Motor neuron (in vitro differentiated cells): Measurements from ENCODE around the gene SFSWAP. TPM values are rescaled to one million over a fixed set of nuclear protein-coding genes. Genes with fewer than 3 reads are reported as not detected.
"Not testable (repeated sequence)": the region's sequence is repeated elsewhere in the genome, so short reads cannot be mapped to it uniquely, and the experiment has no call there.

Experiments used
- ATAC-seq, 8 experiments: fragments of 200-7000 bp; cut with Tn5 transposase; replicated peaks in 6 of 8; 2 replicates each; pipeline ENCODE4 v1.8.0; 2021; ENCODE audit warnings: mild to moderate bottlenecking in 8 of 8, moderate library complexity in 8 of 8
- H3K27ac ChIP-seq, 2 donors: fragments of 250-450 bp; sonication (Bioruptor Pico); 2 replicates each; pipeline ENCODE4 v1.9.0; 2021; ENCODE audit warnings: antibody characterized with exemption in 2 of 2, mild to moderate bottlenecking in 2 of 2, moderate library complexity in 1 of 2
- H3K4me1 ChIP-seq, 2 donors: fragments of 250-450 bp; sonication (Bioruptor Pico); replicated peaks in 1 of 2; 2 replicates each; pipeline ENCODE4 v1.6.1; 2021; ENCODE audit warnings: antibody characterized with exemption in 2 of 2, mild to moderate bottlenecking in 2 of 2, moderate library complexity in 1 of 2
- H3K4me3 ChIP-seq, 5 donors: fragments of 250-450 bp; sonication (Bioruptor Pico); 2 replicates each; pipeline ENCODE4 v1.9.0; 2021; ENCODE audit warnings: antibody characterized with exemption in 5 of 5, mild to moderate bottlenecking in 5 of 5, moderate library complexity in 4 of 5
- WGBS, 10 experiments: fragments of 450-650 bp; shearing (Covaris generic); methylation state at CpG; one replicate each; pipeline ENCODE4 v1.0.0; 2022; 5-methylcytosine and 5-hydroxymethylcytosine counted together
- in situ Hi-C, 9 experiments: fragments of 400-800 bp; cut with MboI; loops; one replicate each; pipeline ENCODE4 v1.15.0; 2021; ENCODE audit warnings: low sequenced_read_pairs in 9 of 9, low pct_unique_long_range_greater_than_20kb in 2 of 9; ENCODE audit not compliant: unreplicated experiment in 9 of 9
- total RNA-seq, 8 experiments: library from RNA; unstranded; fragments of 300-600 nt; gene quantifications; 2 replicates each; pipeline versions ENCODE4 v1.2.3 to v1.2.4, GENCODE V29; 2022

Gene SFSWAP
- total RNA-seq, 8 experiments from 2014 or later, result 25.2 to 84.4 (median 29.3) TPM

DNA sequence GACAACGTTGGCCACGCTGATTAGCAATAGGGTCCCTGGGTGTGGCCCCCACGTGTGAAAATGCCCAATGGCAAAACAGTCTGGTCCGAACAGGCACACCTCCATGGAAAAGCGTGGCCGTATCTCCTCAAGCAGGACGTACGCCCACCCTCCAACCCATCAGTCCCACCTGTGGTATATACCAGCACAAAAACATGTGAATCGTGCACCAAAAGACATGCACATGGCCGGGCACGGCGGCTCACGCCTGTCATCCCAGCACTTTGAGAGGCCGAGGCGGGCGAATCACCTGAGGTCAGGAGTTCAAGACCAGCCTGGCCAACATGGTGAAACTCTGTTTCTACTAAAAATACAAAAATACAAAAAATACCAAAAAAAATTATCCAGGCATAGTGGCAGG is 14.9 kb upstream of the SFSWAP start:
- WGBS, 10 experiments, result 60 to 100% (median 81%) methylated on average over 2 to 13 of the region's 16 CpGs; no CpG with 5 or more reads in 4 of the 10 experiments
- in situ Hi-C loops, result no loop called here
- H3K4me1 ChIP-seq, result peaks cover 0 to 2% of the 10 kb centered on the region in 2 donors
- no peak overlapping the region for H3K27ac ChIP-seq
- ATAC-seq, result no peak
- no peak overlapping the region for H3K4me3 ChIP-seq

DNA sequence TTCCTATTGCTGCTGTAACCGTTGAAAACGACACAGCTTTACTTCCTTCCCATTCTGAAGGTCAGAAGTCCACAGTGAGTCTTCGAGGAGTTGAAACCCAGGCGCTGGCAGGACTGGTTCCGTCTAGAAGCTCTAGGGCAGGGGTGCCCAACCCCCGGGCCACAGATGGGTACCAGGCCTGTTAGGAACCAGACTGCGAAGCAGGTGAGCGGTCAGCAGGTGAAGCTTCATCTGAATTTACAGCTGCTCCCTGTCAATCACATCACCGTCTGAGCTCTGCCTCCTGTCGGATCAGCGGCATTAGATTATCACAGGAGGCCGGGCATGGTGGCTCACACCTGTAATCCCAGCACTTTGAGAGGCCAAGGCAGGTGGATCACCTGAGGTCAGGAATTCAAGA is 12.6 kb upstream of the SFSWAP start:
- no peak for ATAC-seq
- Histone ChIP-seq H3K27ac (no peak overlapping the region), H3K4me3 (no peak overlapping the region), H3K4me1 (peaks cover 0 to 2% of the 10 kb centered on the region in 2 donors)
- WGBS, 10 experiments, result 78 to 93% (median 83%) methylated on average over 1 to 8 of the region's 12 CpGs; no CpG with 5 or more reads in 4 of the 10 experiments
- in situ Hi-C loops, result no loop called here

DNA sequence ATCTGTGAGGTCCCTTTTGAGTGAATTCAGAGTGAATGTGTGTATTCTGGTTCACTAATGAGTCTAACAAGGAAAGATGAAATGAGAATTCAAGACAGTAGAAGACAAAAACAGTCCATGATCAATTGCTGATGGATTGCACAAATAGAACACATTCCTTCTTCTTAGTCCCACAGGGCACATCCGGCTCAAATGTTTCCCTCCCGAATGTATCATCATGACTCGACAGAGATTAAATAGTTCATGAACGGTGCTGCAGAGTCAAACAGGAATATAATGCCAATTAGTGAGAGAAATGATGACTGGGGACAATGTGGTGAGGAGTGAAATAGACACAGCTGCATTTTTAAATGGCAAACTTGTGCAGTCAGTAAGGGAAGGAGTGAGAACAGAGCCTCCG is 11.5 kb upstream of the SFSWAP start:
- H3K4me1 ChIP-seq, result peaks cover 0 to 2% of the 10 kb centered on the region in 2 donors
- no peak overlapping the region for H3K4me3 ChIP-seq
- peak in 2 of 8 experiments; percentile 26 to 40 for ATAC-seq
- no peak overlapping the region for H3K27ac ChIP-seq
- in situ Hi-C loops, result no loop called here
- WGBS, 10 experiments, result 0 to 71% (median 56%) methylated on average over 3 to 5 of the region's 5 CpGs; no CpG with 5 or more reads in 1 of the 10 experiments

GRCh38 chr12:131700271-131700670 is 10.6 kb upstream of the SFSWAP start:
- in situ Hi-C loops, result loop anchor here in 1 of 9 experiments (25.0 kb wide), 2 partner anchors 588 to 788 kb away; no protein-coding TSS in a partner anchor
- ATAC-seq, result no peak
- WGBS, 10 experiments, result 40 to 100% (median 78%) methylated on average over 1 to 6 of the region's 8 CpGs; no CpG with 5 or more reads in 1 of the 10 experiments

DNA sequence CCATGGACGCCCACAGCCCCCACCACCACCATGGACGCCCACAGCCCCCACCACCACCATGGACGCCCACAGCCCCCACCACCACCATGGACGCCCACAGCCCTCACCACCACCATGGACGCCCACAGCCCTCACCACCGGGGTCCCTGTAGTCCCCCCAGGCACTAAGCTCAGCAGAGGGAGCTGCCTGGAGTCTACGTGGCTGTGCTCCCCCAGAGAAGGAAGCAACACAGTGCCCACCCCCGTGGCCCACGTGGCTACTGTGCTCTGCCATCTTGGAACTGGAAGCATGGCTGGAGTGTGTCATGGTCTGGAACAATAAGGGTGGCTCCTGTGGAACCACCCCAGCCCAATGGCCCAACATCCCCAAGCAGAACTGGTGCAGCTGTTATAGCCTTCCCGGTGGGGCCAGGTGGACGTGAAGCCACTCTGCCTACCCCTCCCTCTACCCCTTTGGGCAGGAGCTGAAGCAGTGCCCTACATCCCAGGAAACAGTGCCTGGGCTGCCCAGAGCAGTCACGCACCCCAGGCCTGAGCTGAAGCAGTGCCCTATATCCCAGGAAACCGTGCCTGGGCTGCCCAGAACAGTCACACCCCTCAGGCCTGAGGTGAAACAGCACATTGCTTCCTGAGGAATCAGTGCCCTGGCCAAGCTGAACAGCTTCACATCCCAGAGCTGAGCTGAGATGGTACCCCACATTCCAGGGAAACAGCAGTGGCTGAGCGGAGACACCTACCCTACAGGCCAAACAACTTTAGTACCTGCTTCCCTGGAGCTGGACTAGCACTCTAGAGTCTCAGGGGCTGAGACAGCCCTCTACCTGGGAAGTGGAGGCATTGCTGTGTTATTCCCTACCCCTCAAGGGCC is 9.0 kb upstream of the SFSWAP start:
- no peak overlapping the region for H3K4me3 ChIP-seq
- in situ Hi-C loops, result loop anchor here in 1 of 9 experiments (25.0 kb wide), 2 partner anchors 590 to 790 kb away; no protein-coding TSS in a partner anchor
- no peak for ATAC-seq
- no peak overlapping the region for H3K27ac ChIP-seq
- peaks cover 0 to 2% of the 10 kb centered on the region in 2 donors for H3K4me1 ChIP-seq
- WGBS, 10 experiments, result 57 to 80% (median 67%) methylated on average over 1 to 6 of the region's 14 CpGs; no CpG with 5 or more reads in 5 of the 10 experiments

More at GRCh38 chr12:131700271-131700670, 10.6 kb upstream of the SFSWAP start:
- Histone ChIP-seq H3K4me3 (no peak overlapping the region), H3K27ac (no peak overlapping the region), H3K4me1 (peaks cover 0 to 2% of the 10 kb centered on the region in 2 donors)

DNA sequence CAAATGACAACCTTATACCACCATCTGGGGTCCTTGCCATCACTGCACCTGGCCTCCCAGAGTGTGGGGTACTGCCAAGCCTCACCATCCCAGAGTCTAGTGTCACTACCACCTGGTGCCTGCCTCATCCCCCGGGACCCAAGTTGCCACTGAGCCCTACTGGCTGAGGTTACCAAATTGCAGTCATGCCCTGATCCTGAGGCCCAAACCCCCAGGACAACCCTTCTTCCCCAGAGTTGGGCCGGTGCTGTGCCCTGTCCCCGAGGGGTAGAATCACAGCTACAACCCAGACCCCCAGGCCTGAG is 8.4 kb upstream of the SFSWAP start:
- H3K27ac ChIP-seq, result no peak overlapping the region
- ATAC-seq, result no peak
- no peak overlapping the region for H3K4me3 ChIP-seq
- H3K4me1 ChIP-seq, result peaks cover 0 to 2% of the 10 kb centered on the region in 2 donors
- in situ Hi-C loops, result loop anchor here in 1 of 9 experiments (25.0 kb wide), 2 partner anchors 590 to 790 kb away; no protein-coding TSS in a partner anchor
- 20 to 100% (median 67%) methylated on average over 1 to 3 of the region's 3 CpGs; no CpG with 5 or more reads in 5 of the 10 experiments for WGBS, 10 experiments

DNA sequence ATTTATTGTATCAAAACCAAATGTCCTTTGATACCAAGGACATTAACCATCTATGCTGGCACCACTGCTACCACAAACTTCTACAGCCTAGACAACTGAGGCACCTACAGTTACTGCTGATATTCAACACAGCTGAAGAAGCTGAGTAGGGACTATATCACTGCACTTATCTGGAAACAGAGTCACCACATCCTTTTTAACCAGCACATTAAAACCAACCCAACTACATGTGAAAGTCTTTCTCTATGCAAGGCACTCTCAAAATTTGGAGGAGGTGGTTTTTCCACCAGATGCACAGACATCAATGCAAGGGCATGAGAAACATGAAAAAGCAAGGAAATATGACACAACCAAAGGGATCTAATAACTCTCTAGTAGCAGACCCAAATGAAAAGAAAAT is 7.7 kb upstream of the SFSWAP start:
- H3K27ac ChIP-seq, result no peak overlapping the region
- no peak for ATAC-seq
- peaks cover 0 to 2% of the 10 kb centered on the region in 2 donors for H3K4me1 ChIP-seq
- in situ Hi-C loops, result loop anchor here in 1 of 9 experiments (25.0 kb wide), 2 partner anchors 591 to 791 kb away; no protein-coding TSS in a partner anchor
- H3K4me3 ChIP-seq, result no peak overlapping the region

DNA sequence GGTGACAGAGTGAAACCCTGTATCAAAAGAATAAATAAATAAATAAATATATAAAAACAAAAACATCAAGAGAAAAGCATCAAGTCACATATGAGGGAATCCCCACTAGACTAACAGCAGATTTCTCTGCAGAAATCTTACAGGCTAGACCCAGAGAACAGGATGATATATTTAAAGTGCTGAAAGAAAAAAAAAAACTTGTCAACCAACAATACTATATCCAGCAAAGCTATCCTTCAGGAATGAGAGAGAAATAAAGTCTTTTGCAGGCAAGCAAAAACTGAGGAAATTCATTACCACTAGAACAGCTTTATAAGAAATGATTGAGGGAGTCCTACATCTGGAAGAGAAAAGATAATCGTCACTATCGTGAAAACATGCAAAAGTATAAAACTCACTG is 6.4 kb upstream of the SFSWAP start:
- 79 to 94% (median 87%) methylated on average over 1 to 2 of the region's 2 CpGs; no CpG with 5 or more reads in 2 of the 10 experiments for WGBS, 10 experiments
- no peak for ATAC-seq
- in situ Hi-C loops, result loop anchor here in 1 of 9 experiments (25.0 kb wide), 2 partner anchors 592 to 792 kb away; no protein-coding TSS in a partner anchor
- Histone ChIP-seq H3K4me1 (no peaks in the 10 kb centered on the region), H3K4me3 (no peak overlapping the region), H3K27ac (no peak overlapping the region)

- not testable (repeated sequence) for ATAC-seq, H3K27ac ChIP-seq, H3K4me1 ChIP-seq, H3K4me3 ChIP-seq
- WGBS, 10 experiments, result 0 to 84% (median 67%) methylated on average over 1 to 4 of the region's 4 CpGs; no CpG with 5 or more reads in 1 of the 10 experiments
- in situ Hi-C loops, result loop anchor here in 1 of 9 experiments (25.0 kb wide), 2 partner anchors 594 to 794 kb away; no protein-coding TSS in a partner anchor
These were observed 4.2 kb upstream of the SFSWAP start for GRCh38 chr12:131706709-131707108.

GRCh38 chr12:131709226-131709625 is 1.7 kb upstream of the SFSWAP start:
- 58 to 100% (median 95%) methylated on average over 1 to 3 of the region's 3 CpGs for WGBS, 10 experiments
- in situ Hi-C loops, result loop anchor here in 1 of 9 experiments (25.0 kb wide), 2 partner anchors 597 to 797 kb away; no protein-coding TSS in a partner anchor

DNA sequence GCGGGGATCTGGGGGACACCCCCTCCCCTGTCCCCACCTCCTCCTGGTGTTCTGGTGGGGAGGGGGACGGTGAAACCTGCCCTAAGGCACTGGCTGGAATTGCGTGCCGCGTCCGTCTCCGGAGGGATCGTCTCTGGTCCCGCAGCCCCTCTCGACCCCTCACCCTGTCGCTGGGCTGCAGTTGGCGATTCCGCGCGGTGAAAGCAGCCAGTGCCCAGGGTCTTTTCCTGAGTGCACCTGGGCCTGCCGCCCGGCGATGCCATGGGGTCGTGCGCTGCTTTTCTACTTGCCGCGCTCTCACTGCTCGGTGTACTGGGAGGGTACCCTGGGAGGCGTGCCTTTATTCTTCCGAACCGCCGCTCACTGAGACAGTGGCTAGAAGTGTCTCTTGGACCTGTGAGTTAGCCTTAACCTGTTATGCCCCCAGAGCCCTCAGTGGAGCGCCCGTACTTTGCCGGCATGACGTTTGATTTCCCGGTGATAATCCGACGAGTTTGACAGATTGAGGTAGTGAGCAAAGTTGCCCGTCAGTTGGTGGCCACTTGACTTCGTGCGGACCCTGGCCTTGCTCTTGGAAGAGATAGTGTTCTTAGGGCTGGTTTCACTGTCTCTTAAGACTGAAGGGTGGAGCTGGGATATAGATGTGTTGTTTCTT is 788 bp downstream of the SFSWAP start:
- in situ Hi-C loops, result loop anchor here in 1 of 9 experiments (25.0 kb wide), 2 partner anchors 599 to 799 kb away; no protein-coding TSS in a partner anchor
- 0 to 3% (median 0%) methylated on average over 2 to 8 of the region's 37 CpGs; no CpG with 5 or more reads in 2 of the 10 experiments for WGBS, 10 experiments
- Histone ChIP-seq H3K4me3 (peak overlapping the region; percentile 57 to 98 (median 92)), H3K27ac (peak overlapping the region; percentile 98 to 99), H3K4me1 (peaks cover 11 to 15% of the 10 kb centered on the region in 2 donors)
- ATAC-seq, result peak in 3 of 8 experiments; percentile 4 to 34 (median 15)

More at GRCh38 chr12:131709226-131709625, 1.7 kb upstream of the SFSWAP start:
- no peak for ATAC-seq
- H3K4me1 ChIP-seq, result peaks cover 11 to 15% of the 10 kb centered on the region in 2 donors
- no peak overlapping the region for H3K4me3 ChIP-seq
- H3K27ac ChIP-seq, result no peak overlapping the region

DNA sequence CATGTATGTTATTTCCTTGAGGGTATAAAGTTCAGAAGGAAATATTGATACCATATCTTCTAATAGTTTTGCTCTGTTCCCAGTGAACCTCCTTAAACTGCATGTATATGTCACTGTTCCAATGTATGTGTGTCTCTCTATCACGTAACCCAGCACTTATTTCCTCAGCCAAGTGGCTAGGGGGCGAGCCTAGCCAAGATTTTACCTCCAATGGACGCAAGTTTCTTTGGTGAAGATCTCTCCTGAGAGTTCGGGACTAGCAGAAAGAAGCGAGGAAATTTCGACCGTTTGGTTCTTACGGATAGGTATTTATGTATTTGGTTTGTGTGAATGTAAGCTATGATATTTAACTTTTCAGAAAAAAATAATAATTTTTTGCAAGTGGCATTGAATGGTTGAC is 2.5 kb downstream of the SFSWAP start:
- WGBS, 10 experiments, result 78 to 96% (median 84%) methylated on average over 3 to 8 of the region's 8 CpGs; no CpG with 5 or more reads in 1 of the 10 experiments
- Histone ChIP-seq H3K4me3 (no peak overlapping the region), H3K27ac (no peak overlapping the region), H3K4me1 (peaks cover 11 to 15% of the 10 kb centered on the region in 2 donors)
- ATAC-seq, result no peak
- in situ Hi-C loops, result loop anchor here in 1 of 9 experiments (25.0 kb wide), 2 partner anchors 601 to 801 kb away; no protein-coding TSS in a partner anchor
